H1 (cell line): Measurements from ENCODE around the gene GNB5. TPM values are rescaled to one million over a fixed set of nuclear protein-coding genes. Genes with fewer than 3 reads are reported as not detected.

Experiments
- CTCF ChIA-PET: fragments of 300-600 bp; sonication (Branson Sonifier 250); formaldehyde crosslinking; loops from one replicate; lab custom pipeline; 2021; ENCODE audit not compliant: partially characterized antibody; lab: Charles Lee
- POLR2A ChIA-PET: fragments of 300-600 bp; sonication (Branson Sonifier 250); formaldehyde crosslinking; loops from one replicate; lab custom pipeline; 2021; ENCODE audit warnings: inconsistent platforms; ENCODE audit not compliant: partially characterized antibody; lab: Charles Lee
- DNase-seq, 2 experiments: peaks; one replicate each; pipeline versions ENCODE4 v3.0.0 to v3.0.0-alpha.2; 2010 to 2022; ENCODE audit warnings: low spot score in 2 of 2, low read depth in 1 of 2, mixed read lengths in 1 of 2
- FAIRE-seq: peaks from 2 replicates; lab custom pipeline; 2011; peaks lifted over from hg19 to GRCh38; lab: Jason Lieb, UNC
- H2AFZ ChIP-seq: 2 replicates; pipeline ENCODE4 v1.8.1; 2012; ENCODE audit warnings: low read length, inconsistent platforms
- H2AK5ac ChIP-seq: 2 replicates; pipeline ENCODE4 v1.6.1; 2013; ENCODE audit warnings: low read depth, low read length
- H2BK120ac ChIP-seq: replicated peaks from 2 replicates; pipeline ENCODE3; 2013; ENCODE audit warnings: low read depth, low read length, inconsistent platforms
- H2BK12ac ChIP-seq: 2 replicates; pipeline ENCODE4 v1.6.1; 2013; ENCODE audit warnings: low read depth, low read length
- H2BK15ac ChIP-seq: 2 replicates; pipeline ENCODE4 v1.6.1; 2013; ENCODE audit warnings: low read length
- H2BK20ac ChIP-seq: 2 replicates; pipeline ENCODE4 v1.6.1; 2013; ENCODE audit warnings: low read length
- H2BK5ac ChIP-seq: 2 replicates; pipeline ENCODE4 v1.6.1; 2013; ENCODE audit warnings: low read depth, low read length
- H3K14ac ChIP-seq: 2 replicates; pipeline ENCODE4 v1.6.1; 2013; ENCODE audit warnings: inconsistent platforms; ENCODE audit not compliant: insufficient read length
- H3K18ac ChIP-seq: 2 replicates; pipeline ENCODE4 v1.6.1; 2013; ENCODE audit warnings: low read length; ENCODE audit errors: extremely low read depth
- H3K23ac ChIP-seq: 2 replicates; pipeline ENCODE4 v1.6.1; 2013; ENCODE audit warnings: inconsistent platforms; ENCODE audit not compliant: insufficient read length
- H3K23me2 ChIP-seq: 2 replicates; pipeline ENCODE4 v1.6.1; 2013; ENCODE audit warnings: low read depth, low read length
- H3K27ac ChIP-seq: 2 replicates; pipeline ENCODE4 v1.6.1; 2011; ENCODE audit warnings: low read depth, low read length, inconsistent platforms
- H3K27me3 ChIP-seq, 4 experiments: replicated peaks in 1 of 4; 1 replicate in 1 of 4; 2 replicates in 3 of 4; pipeline versions ENCODE4 v1.6.1 to v1.8.1; 2011 to 2013; ENCODE audit warnings: low read length in 3 of 4, mild to moderate bottlenecking in 3 of 4, inconsistent platforms in 2 of 4, mixed read lengths in 2 of 4, moderate library complexity in 1 of 4; ENCODE audit not compliant: control insufficient read depth in 3 of 4, insufficient read depth in 3 of 4; ENCODE audit errors: extremely low read depth in 1 of 4
- H3K36me3 ChIP-seq, 4 experiments: 2 replicates each; pipeline versions ENCODE4 v1.6.1 to v1.8.1; 2011 to 2013; ENCODE audit warnings: mild to moderate bottlenecking in 4 of 4, low read length in 3 of 4, moderate library complexity in 2 of 4, control low read depth in 1 of 4, inconsistent platforms in 1 of 4; ENCODE audit not compliant: insufficient read depth in 4 of 4, control insufficient read depth in 2 of 4
- H3K4ac ChIP-seq: replicated peaks from 2 replicates; pipeline ENCODE3; 2013; ENCODE audit warnings: low read length, low read depth, mixed read lengths, inconsistent platforms; ENCODE audit not compliant: insufficient read length
- H3K4me1 ChIP-seq, 4 experiments: replicated peaks in 1 of 4; 1 replicate in 1 of 4; 2 replicates in 3 of 4; pipeline versions ENCODE4 v1.6.1 to v1.8.1; 2011 to 2013; ENCODE audit warnings: low read length in 3 of 4, inconsistent platforms in 2 of 4, mixed read lengths in 1 of 4; ENCODE audit not compliant: insufficient read depth in 4 of 4, control insufficient read depth in 3 of 4
- H3K4me2 ChIP-seq, 2 experiments: 2 replicates each; pipeline versions ENCODE4 v1.6.1 to v1.8.1; 2011 to 2013; ENCODE audit warnings: low read depth in 2 of 2, low read length in 2 of 2, control low read depth in 1 of 2, inconsistent platforms in 1 of 2, mild to moderate bottlenecking in 1 of 2; ENCODE audit not compliant: insufficient read depth in 1 of 2
- H3K4me3 ChIP-seq, 4 experiments: fragments of 200-600, 300-600 bp in 1 of 4; sonication (generic), shearing (Covaris generic), sonication (Bioruptor Twin) in 1 of 4; 2 replicates each; pipeline versions ENCODE4 v1.5.1 to v1.8.1; 2011 to 2016; ENCODE audit warnings: low read length in 4 of 4, low read depth in 3 of 4, control low read depth in 2 of 4, inconsistent platforms in 2 of 4, mild to moderate bottlenecking in 2 of 4, mixed read lengths in 1 of 4, moderate library complexity in 1 of 4; ENCODE audit not compliant: insufficient read depth in 2 of 4; ENCODE audit errors: extremely low read depth in 1 of 4
- H3K56ac ChIP-seq: replicated peaks from 2 replicates; pipeline ENCODE3; 2013; ENCODE audit warnings: low read depth, mild to moderate bottlenecking, mixed read lengths, low read length, inconsistent platforms; ENCODE audit not compliant: insufficient read length
- H3K79me1 ChIP-seq: 2 replicates; pipeline ENCODE4 v1.6.1; 2013; ENCODE audit warnings: low read depth, low read length, control low read depth
- H3K79me2 ChIP-seq, 2 experiments: 2 replicates each; pipeline versions ENCODE4 v1.6.1 to v1.8.1; 2012 to 2013; ENCODE audit warnings: low read length in 2 of 2, mild to moderate bottlenecking in 2 of 2, inconsistent platforms in 1 of 2; ENCODE audit not compliant: insufficient read depth in 2 of 2, control insufficient read depth in 1 of 2
- H3K9ac ChIP-seq, 4 experiments: replicated peaks in 1 of 4; 1 replicate in 1 of 4; 2 replicates in 3 of 4; pipeline versions ENCODE4 v1.6.1 to v1.8.1; 2011 to 2013; ENCODE audit warnings: low read depth in 3 of 4, low read length in 3 of 4, control low read depth in 2 of 4, mild to moderate bottlenecking in 2 of 4, moderate library complexity in 2 of 4, inconsistent platforms in 1 of 4; ENCODE audit errors: extremely low read depth in 1 of 4
- H3K9me3 ChIP-seq, 2 experiments: 2 replicates each; pipeline versions ENCODE4 v1.6.1 to v1.8.1; 2012 to 2013; ENCODE audit warnings: mild to moderate bottlenecking in 2 of 2, moderate library complexity in 2 of 2, control low read depth in 1 of 2, inconsistent platforms in 1 of 2, low read depth in 1 of 2, low read length in 1 of 2, mixed read lengths in 1 of 2; ENCODE audit not compliant: insufficient read depth in 2 of 2
- H4K20me1 ChIP-seq, 2 experiments: replicated peaks in 1 of 2; 2 replicates each; pipeline versions ENCODE3 to v1.8.1; 2011 to 2013; ENCODE audit warnings: inconsistent platforms in 2 of 2, low read length in 2 of 2, mild to moderate bottlenecking in 1 of 2; ENCODE audit not compliant: insufficient read depth in 2 of 2, control insufficient read depth in 1 of 2
- H4K5ac ChIP-seq: 2 replicates; pipeline ENCODE4 v1.6.1; 2013; ENCODE audit warnings: low read length, low read depth, mixed read lengths, inconsistent platforms; ENCODE audit not compliant: insufficient read length
- H4K8ac ChIP-seq: 2 replicates; pipeline ENCODE4 v1.8.0; 2013; ENCODE audit warnings: mild to moderate bottlenecking, moderate library complexity, low read length, inconsistent platforms; ENCODE audit not compliant: insufficient read depth; ENCODE audit errors: extremely low read depth
- H4K91ac ChIP-seq: replicated peaks from 2 replicates; pipeline ENCODE3; 2013; ENCODE audit warnings: low read length, mixed read lengths, inconsistent platforms; ENCODE audit not compliant: insufficient read length
- ASH2L ChIP-seq: fragments of 200-600, 300-600 bp; sonication (generic); IDR thresholded peaks from one replicate; pipeline ENCODE4 v1.7.1; 2017; ENCODE audit warnings: low read length
- CHD2 ChIP-seq: IDR thresholded peaks from 2 replicates; pipeline ENCODE4 v1.6.1; 2012; ENCODE audit warnings: low read length, improper control_type of control experiment
- KDM4A ChIP-seq: IDR thresholded peaks from one replicate; pipeline ENCODE4 v1.7.1; 2012; ENCODE audit warnings: low read depth, mild to moderate bottlenecking, moderate library complexity, low read length, inconsistent platforms; ENCODE audit not compliant: severe bottlenecking
- PHF8 ChIP-seq: fragments of 200-600 bp; sonication (generic); conservative IDR thresholded peaks from 2 replicates; pipeline ENCODE4 v1.7.1; 2012; ENCODE audit warnings: low read depth, mild to moderate bottlenecking, inconsistent platforms, low read length, moderate library complexity
- POLR2AphosphoS5 ChIP-seq: IDR thresholded peaks from 2 replicates; pipeline ENCODE4 v1.6.1; 2011; ENCODE audit warnings: low read depth, low read length
- RXRA ChIP-seq: IDR thresholded peaks from 2 replicates; pipeline ENCODE4 v1.6.1; 2011; ENCODE audit warnings: low read depth, mild to moderate bottlenecking, low read length, moderate library complexity; ENCODE audit not compliant: insufficient read depth
- SIX5 ChIP-seq: IDR thresholded peaks from 2 replicates; pipeline ENCODE4 v1.6.1; 2011; ENCODE audit warnings: mild to moderate bottlenecking, low read depth, low read length
- SRF ChIP-seq: IDR thresholded peaks from 2 replicates; pipeline ENCODE4 v1.6.1; 2011; ENCODE audit warnings: mild to moderate bottlenecking, low read depth, low read length, moderate library complexity
- TBP ChIP-seq: IDR thresholded peaks from 2 replicates; pipeline ENCODE4 v1.6.1; 2011; ENCODE audit warnings: low read depth, low read length, improper control_type of control experiment
- TEAD4 ChIP-seq: IDR thresholded peaks from 2 replicates; pipeline ENCODE4 v1.6.1; 2012; ENCODE audit warnings: low read depth, low read length, inconsistent platforms, mixed read lengths
- ZNF274 ChIP-seq: IDR thresholded peaks from 2 replicates; pipeline ENCODE4 v1.7.0; 2012; ENCODE audit warnings: low read length, borderline replicate concordance; ENCODE audit errors: extremely low read depth
- WGBS, 2 experiments: shearing (Covaris generic) in 1 of 2; methylation state at CpG; one replicate each; pipeline versions ENCODE4 v1.1.6 to v1.1.7; 2013 to 2015; ENCODE audit warnings: low lambda C conversion rate in 2 of 2, mixed read lengths in 2 of 2, inconsistent platforms in 1 of 2, low coverage in 1 of 2, missing lambda C conversion rate in 1 of 2; ENCODE audit not compliant: insufficient replicate concordance in 2 of 2, insufficient coverage in 1 of 2, insufficient read length in 1 of 2; ENCODE audit errors: extremely low coverage in 1 of 2, missing lambda C conversion rate in 1 of 2; 5-methylcytosine and 5-hydroxymethylcytosine counted together
- polyA plus RNA-seq, 7 experiments: library from polyadenylated mRNA; depleted of rRNA in 3 of 7; stranded (reverse) in 5 of 7; unstranded in 2 of 7; fragments of >200 nt in 5 of 7; fragments of 200-250 nt in 2 of 7; gene quantifications; 1 replicate in 5 of 7; 2 replicates in 1 of 7; 4 replicates in 1 of 7; pipeline versions ENCODE4 v1.2.1 to v1.2.3, GENCODE V29; 2011 to 2013; ENCODE audit warnings: missing spikeins in 2 of 7, mixed read lengths in 2 of 7
- total RNA-seq: library from RNA; stranded (reverse); fragmentation: NEBNext Ultra II Directional; extraction: Animal tissue kit (Norgen Biotek cat#: 25700); gene quantifications from 2 replicates; pipeline ENCODE4 v1.2.1, GENCODE V29; 2021

The GNB5 gene
- total and polyA plus RNA-seq, 2 of the 8 experiments (the other 6 are each of a cell fraction or from before 2014, with no cell fraction given): 21.7 to 42.5 TPM

DNA sequence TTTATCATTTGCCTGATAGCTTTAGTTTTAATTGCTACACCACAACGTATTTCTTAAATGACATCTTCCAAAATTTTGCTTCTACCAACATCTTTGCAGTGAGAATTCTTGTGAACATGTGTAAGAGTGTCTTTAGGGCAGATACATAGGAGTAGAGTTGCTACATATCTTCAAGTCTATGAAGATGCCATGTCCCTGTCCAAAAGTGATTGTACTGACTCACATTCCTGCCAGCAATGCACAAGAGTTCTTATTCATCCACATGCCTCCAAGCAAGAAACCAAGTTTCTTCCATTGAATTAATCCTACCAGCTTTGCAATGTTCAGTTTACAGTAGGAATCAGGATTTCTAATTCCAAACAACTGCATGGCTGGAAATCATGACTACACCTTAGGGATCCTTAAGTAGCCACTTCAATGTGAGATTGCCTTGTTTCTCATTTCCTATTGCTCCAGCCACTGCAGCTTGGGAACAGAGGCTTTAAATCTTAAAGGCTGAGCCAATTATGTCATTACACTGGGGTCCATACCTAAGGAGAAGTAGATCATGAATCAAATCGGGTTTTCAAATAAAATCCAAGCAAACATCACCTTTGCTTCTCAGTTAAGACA is 123.1 kb downstream of the GNB5 start:
- H3K36me3 ChIP-seq: peaks cover 0 to 18% (median 8%) of the 10 kb centered on the region in 4 experiments; a peak in 5 of 8 replicates
- H3K4ac ChIP-seq: no peak overlapping the region
- no peak overlapping the region for H3K9ac ChIP-seq
- H2BK20ac ChIP-seq: no peak overlapping the region
- H3K4me2 ChIP-seq: no peak overlapping the region
- WGBS, 2 experiments: 85% methylated on average over 2 of the region's 2 CpGs; no CpG with 5 or more reads in 1 of the 2 experiments
- no peak overlapping the region for H2BK12ac ChIP-seq
- H3K23ac ChIP-seq: no peak overlapping the region
- POLR2A ChIA-PET: interaction anchor here (1.0 to 3.1 kb wide), 3 partner anchors 9 to 97 kb away, joined by 3 to 12 read pairs (median 3); partner anchors contain the start of gene LEO1
- no peaks in the 10 kb centered on the region for H3K9me3 ChIP-seq
- no peaks in the 10 kb centered on the region for H3K79me2 ChIP-seq
- no peak overlapping the region for H2BK5ac ChIP-seq
- H3K56ac ChIP-seq: no peak overlapping the region
- H2BK15ac ChIP-seq: no peak overlapping the region
- no peaks in the 10 kb centered on the region for H3K27me3 ChIP-seq
- no peak overlapping the region for H3K18ac ChIP-seq
- H3K4me3 ChIP-seq: no peak overlapping the region
- no peaks in the 10 kb centered on the region for H3K79me1 ChIP-seq
- CTCF ChIA-PET: interaction anchor here (0.9 to 7.1 kb wide), 5 partner anchors 11 to 111 kb away, joined by 3 to 55 read pairs (median 13); no protein-coding TSS in a partner anchor
- H2AFZ ChIP-seq: no peak overlapping the region
- no peaks in the 10 kb centered on the region for H4K20me1 ChIP-seq
- H3K4me1 ChIP-seq: peaks cover 0 to 2% (median 0%) of the 10 kb centered on the region in 4 experiments; a peak in 1 of 7 replicates
- H4K91ac ChIP-seq: no peak overlapping the region
- no peak overlapping the region for H3K27ac ChIP-seq
- H4K5ac ChIP-seq: no peak overlapping the region
- no peak overlapping the region for H2BK120ac ChIP-seq
- no peak overlapping the region for H4K8ac ChIP-seq
- H3K23me2 ChIP-seq: no peaks in the 10 kb centered on the region
- no peak for FAIRE-seq
- no peak for DNase-seq
- H2AK5ac ChIP-seq: no peak overlapping the region
- H3K14ac ChIP-seq: no peak overlapping the region
- no peak for TF ChIP-seq ZNF274
- no peak for TF ChIP-seq ASH2L
- TF ChIP-seq PHF8: no peak
- TF ChIP-seq POLR2AphosphoS5: no peak
- TF ChIP-seq SIX5: no peak
- no peak for TF ChIP-seq CHD2
- TF ChIP-seq SRF: no peak
- TF ChIP-seq RXRA: no peak
- no peak for TF ChIP-seq TEAD4
- no peak for TF ChIP-seq TBP
- no peak for TF ChIP-seq KDM4A
